ENCODE results near the gene SPEN.

DNA sequence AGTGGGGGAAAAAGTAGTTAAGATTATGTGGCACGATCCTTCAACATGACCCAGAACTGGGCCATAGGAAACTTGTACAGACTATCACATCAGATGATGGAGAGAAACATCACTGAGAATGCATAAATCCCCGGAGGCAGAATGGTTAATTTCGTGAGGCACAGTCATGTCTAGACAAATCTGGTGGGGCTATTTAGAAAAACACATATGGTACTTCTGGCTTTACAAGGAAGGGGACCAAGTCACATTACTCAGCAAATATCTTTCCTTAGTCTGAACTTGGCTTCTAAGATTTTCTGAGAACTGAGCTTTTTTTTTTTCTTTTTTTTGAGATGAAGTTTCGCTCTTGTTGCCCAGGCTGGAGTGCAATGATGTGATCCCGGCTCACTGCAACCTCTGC, 30.8 kb upstream of the SPEN start:
- no peak for TF ChIP-seq POLR2A (IDR thresholded peaks at IDR 0.05)
- TF ChIP-seq, protein P1, sequence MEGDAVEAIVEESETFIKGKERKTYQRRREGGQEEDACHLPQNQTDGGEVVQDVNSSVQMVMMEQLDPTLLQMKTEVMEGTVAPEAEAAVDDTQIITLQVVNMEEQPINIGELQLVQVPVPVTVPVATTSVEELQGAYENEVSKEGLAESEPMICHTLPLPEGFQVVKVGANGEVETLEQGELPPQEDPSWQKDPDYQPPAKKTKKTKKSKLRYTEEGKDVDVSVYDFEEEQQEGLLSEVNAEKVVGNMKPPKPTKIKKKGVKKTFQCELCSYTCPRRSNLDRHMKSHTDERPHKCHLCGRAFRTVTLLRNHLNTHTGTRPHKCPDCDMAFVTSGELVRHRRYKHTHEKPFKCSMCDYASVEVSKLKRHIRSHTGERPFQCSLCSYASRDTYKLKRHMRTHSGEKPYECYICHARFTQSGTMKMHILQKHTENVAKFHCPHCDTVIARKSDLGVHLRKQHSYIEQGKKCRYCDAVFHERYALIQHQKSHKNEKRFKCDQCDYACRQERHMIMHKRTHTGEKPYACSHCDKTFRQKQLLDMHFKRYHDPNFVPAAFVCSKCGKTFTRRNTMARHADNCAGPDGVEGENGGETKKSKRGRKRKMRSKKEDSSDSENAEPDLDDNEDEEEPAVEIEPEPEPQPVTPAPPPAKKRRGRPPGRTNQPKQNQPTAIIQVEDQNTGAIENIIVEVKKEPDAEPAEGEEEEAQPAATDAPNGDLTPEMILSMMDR (IDR thresholded peaks at IDR 0.05): no peak
